Epithelial cell of proximal tubule (primary cell): Measurements from ENCODE around the gene FUT7. TPM values are rescaled to one million over a fixed set of nuclear protein-coding genes. Genes with fewer than 3 reads are reported as not detected.
A peak's percentile ranks its signal among the peaks of the same experiment; 100 is the strongest.

Experiments
- DNase-seq: peaks from one replicate; pipeline ENCODE4 v3.0.0-alpha.2; 2011; ENCODE audit warnings: low read depth
- H3K4me3 ChIP-seq: 2 replicates; pipeline ENCODE4 v1.5.1; 2011; ENCODE audit warnings: low read depth, mild to moderate bottlenecking, low read length
- total RNA-seq: library from RNA; depleted of rRNA; stranded (reverse); fragments of >200 nt; gene quantifications from 2 replicates; pipeline ENCODE4 v1.2.3, GENCODE V29; 2015
- TF ChIP-seq, protein P1 (sequence below): conservative IDR thresholded peaks from 2 replicates; pipeline ENCODE4 v1.5.1; 2012; ENCODE audit warnings: low read depth, mild to moderate bottlenecking, low read length

The FUT7 gene
- total RNA-seq, 1 donor from 2014 or later, result not detected

DNA sequence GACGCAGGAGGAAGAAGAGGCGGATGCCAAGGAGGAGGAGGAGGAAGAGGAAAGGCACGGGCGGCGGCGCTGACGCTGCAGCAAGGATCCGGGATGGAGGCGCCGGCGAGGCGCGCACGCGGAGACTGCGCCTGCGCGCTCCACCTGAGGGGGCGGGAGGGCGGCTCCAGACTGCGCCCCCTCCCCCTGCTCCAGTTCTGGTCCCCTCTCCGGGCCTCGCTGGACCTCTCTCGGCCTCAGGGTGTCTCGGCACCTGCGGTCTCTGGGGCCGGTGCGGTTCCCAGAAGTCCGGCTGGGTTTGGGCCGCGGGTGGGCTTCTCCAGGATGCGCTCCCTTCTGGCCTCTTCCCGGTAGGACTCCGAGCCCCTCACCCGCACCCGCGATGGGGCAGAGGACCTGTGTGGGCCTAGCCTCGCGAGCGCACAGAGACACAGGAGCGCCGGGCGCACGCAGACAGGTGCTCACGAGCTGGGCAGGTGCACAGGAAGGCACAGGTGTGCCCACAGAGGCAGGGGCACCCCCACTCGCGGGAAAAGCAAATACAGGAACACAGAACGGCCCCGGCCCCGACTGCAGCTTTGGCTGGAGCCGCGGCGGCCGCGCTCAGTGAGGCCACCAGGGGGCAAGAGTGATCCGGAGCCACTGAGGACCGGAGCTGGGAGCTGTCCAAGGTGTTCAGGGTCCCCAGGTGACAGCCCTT is 14.3 kb upstream of the FUT7 start, which contains the start of gene NPDC1:
Gene NPDC1, minus strand, starts transcription at position 90 of the 700 bp plus-strand sequence. CDS start 188 bp downstream, outside the sequence.
- DNase-seq, result no peak
- H3K4me3 ChIP-seq, result peak within 1 kb of the TSS; percentile 71
- TF ChIP-seq, protein P1, sequence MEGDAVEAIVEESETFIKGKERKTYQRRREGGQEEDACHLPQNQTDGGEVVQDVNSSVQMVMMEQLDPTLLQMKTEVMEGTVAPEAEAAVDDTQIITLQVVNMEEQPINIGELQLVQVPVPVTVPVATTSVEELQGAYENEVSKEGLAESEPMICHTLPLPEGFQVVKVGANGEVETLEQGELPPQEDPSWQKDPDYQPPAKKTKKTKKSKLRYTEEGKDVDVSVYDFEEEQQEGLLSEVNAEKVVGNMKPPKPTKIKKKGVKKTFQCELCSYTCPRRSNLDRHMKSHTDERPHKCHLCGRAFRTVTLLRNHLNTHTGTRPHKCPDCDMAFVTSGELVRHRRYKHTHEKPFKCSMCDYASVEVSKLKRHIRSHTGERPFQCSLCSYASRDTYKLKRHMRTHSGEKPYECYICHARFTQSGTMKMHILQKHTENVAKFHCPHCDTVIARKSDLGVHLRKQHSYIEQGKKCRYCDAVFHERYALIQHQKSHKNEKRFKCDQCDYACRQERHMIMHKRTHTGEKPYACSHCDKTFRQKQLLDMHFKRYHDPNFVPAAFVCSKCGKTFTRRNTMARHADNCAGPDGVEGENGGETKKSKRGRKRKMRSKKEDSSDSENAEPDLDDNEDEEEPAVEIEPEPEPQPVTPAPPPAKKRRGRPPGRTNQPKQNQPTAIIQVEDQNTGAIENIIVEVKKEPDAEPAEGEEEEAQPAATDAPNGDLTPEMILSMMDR, result peak; percentile 82

GRCh38 chr9:137045294-137046087 is 13.6 kb upstream of the FUT7 start:
- TF ChIP-seq, protein P1, result no peak
- H3K4me3 ChIP-seq, result peak overlapping the region; percentile 71
- DNase-seq, result no peak

- TF ChIP-seq, protein P1, result no peak
- DNase-seq, result no peak
- peak overlapping the region; percentile 71 for H3K4me3 ChIP-seq
These were observed 12.8 kb upstream of the FUT7 start for GRCh38 chr9:137044502-137045177.

DNA sequence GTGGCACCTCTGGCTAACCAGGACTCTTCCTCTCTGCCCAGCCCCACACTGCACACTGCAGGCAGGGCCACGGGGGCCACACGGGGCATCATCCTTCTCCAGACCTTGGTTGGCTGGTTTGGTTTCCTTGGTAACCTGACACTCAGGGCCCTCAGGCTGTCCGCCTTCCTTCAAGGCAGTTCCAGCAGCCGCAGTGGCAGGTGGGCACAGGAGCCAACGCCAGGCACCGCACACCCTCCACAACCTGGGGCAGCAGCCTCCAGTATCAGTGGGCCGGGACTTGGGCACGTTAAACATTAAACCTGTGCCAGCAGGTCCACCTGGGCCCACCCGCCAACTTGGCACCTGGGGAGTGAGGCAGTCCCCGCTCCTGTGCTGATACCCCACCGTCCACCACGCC is 12.1 kb upstream of the FUT7 start:
- peak overlapping the region; percentile 71 for H3K4me3 ChIP-seq
- TF ChIP-seq, protein P1, result no peak
- DNase-seq, result no peak

DNA sequence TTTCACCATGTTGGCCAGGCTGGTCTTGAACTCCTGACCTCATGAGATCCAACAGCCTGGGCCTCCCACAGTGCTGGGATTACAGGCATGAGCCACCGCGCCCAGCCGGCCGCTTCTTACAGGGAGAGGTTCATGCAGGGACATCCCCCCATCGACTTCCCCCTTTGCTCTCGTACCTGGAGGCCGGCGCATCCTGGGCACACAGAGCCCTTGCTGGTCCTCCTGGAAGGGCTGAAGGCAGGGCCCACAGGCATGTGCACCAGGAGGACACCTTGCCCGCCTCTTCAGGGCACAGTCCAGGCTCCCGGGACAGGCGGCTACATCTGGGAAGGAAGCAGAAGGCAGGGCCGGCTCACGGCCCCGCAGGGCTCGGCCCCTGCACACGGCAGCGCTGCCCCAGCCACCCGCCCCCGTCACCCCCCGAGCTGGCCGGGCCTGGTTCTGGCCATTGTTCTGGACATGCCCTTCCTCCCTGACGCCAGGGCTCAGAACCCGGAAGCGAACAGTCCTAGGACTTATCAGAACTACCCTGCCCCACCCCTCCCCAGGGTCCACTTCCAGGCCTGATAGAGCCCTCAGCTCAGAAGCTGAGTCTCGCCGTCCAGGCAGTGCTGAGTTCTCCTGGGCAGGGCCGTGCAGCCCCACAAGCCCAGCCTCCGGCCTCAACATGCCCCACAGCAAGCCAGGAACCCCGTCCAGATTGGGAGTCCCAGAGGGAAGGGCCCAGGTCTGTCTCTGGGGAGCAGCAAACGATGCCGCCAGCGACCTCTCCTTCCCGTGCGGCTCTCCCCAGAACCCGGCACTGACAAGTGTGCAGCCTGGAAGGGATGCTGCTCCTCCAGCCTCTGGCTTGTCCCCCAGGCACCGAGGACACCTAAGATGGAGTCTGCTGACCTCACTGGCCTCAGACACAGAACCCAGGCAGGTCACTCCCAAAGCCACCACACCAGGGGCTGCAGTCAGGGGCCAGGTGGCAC is 11.2 kb upstream of the FUT7 start:
- DNase-seq, result no peak
- H3K4me3 ChIP-seq, result no peak overlapping the region
- TF ChIP-seq, protein P1, result no peak

- TF ChIP-seq, protein P1, result no peak
- H3K4me3 ChIP-seq, result peak overlapping the region; percentile 46
- no peak for DNase-seq
These were observed 9.2 kb upstream of the FUT7 start for GRCh38 chr9:137041124-137041523.
